EL (cell line): ENCODE results near the gene RHCE.
"Not testable (repeated sequence)": the region's sequence is repeated elsewhere in the genome, so short reads cannot be mapped to it uniquely, and the experiment has no call there.

ENCODE experiments used
- DNase-seq: peaks from one replicate; pipeline ENCODE4 v3.0.0-alpha.2; 2016

Gene RHCE

DNA sequence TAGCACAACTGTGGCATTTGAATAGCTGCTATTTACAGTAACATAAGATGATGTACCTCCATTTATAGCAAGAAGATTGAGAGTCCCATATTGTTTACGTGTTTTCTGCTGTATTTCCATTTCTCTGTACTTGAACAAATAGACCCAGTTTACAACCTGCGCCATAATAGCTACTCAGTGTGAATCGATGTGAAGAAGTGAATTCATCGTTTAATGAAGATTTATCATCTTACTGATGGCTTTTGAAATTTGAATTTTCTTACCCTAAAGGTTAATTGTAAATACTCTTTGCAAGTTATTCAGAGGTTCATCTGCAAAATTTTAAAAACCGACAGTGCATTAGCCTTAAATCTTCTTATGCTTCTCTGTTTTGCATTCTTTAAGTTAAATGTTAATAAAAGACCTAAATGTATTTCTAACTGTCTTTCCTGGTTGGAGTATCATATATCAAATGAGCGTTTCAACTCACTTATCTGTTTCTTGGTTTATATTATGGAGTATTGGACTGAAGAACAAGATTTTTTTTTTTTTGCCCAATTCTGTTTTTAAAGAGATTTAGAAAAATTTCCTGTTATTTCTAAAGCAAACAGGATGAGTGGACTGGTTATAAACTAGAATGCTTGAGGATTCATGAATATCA, 12.2 kb upstream of the RHCE start:
- no peak for DNase-seq

DNA sequence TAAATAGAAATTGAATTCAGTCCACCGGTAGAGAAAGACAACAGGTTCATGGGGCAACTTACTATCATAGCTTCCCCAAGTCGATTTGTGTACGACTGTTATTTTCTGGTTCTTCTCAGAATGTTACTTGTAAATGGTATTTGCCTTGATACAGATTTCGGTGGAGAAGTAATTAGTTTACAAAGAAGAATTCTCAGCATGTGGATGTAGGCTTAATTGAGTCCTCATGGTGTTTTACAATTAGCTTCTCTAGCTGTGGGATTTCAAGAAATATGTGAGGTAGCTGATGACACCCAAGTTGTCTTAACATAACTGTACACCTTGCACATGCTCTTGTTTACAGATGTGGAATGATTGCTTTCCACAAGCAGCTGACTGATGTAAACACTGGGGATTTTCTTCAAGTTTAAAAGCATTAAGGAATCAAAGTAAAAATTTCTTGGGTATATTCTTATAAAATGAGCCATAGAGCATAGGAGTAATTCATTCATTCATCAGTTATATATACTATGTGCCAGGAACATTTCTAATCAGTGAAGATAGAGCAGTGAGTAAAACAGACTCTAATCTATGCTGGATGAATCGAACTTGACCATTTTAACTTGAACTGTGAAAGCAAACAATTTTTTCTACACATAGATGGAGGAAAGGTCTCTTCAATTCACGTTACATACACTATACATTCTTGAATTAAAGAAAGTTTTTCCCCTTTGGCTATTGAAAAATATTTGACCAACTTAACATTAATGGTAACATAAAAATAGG, 11.5 kb upstream of the RHCE start:
- no peak for DNase-seq

DNA sequence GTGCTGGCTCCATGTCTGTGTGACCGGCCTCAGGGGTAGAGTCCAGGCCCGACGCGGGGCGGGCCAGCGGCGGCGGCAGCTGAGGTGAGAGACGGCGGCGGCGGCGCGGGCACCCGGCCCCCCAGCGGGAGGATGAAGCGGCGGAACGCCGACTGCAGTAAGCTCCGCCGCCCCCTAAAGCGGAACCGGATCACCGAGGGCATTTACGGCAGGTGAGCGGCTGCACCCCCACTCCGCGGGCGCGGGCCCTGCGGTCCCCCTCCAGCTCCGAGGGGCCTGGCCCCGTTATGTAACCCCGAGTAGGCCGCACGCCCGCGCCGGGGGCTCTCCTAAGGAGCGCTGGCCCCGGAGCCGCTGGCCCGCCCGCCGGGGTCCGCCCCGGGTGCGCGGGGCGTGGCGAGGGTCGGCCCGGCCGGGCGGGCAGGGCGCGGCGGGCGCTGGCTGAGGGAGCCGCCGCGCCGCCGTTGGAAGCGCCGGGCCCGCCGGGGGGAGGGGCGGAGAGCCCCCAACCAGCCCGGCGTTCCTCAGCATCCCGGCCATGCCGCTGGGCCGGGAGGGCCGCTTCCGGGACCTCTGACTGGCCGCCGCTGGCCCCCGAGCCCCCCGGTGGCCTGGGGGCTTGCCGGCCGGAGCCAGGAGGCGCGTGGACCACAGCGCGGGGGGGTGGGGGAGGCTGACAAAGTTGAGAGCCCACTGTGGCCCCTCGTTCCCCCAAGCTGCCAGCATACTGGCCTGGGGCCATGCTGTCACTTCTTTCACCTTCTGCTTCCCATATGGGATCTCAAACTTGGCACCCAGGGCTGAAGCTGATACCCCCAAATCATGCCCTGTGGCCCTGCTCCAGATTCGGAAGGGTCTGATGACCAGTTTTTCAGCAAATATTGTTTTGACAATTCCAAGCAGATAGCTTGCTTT, 10.6 kb upstream of the RHCE start:
- peak; percentile 18 for DNase-seq

GRCh38 chr1:25430073-25430966, 9.7 kb upstream of the RHCE start, which contains the start of gene MACO1:
TSS of gene MACO1 (plus strand) at chr1:25430897. CDS start at chr1:25431099, 202 bp downstream.
- DNase-seq: peak; percentile 95

- no peak for DNase-seq
Observed at GRCh38 chr1:25428475-25429166, 8.0 kb upstream of the RHCE start.

DNA sequence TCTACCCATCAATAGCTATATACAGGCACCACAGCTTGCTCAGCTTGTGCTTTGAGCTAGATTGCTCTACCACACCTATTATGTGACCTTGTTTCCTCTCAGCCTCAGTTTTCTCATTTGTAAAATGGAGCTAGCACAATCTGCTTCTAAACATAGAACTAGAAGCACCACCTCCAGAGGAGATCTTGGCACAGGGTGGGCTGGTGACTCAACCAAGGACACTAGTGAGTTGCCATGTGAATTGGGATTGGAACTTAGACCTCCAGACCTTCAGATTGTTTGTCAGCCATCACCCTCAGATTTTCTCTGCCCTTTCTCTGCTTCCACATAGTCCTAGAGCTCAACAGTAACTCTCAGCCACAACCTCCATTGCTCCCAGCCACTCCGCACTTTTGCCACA, 7.1 kb upstream of the RHCE start:
- no peak for DNase-seq

DNA sequence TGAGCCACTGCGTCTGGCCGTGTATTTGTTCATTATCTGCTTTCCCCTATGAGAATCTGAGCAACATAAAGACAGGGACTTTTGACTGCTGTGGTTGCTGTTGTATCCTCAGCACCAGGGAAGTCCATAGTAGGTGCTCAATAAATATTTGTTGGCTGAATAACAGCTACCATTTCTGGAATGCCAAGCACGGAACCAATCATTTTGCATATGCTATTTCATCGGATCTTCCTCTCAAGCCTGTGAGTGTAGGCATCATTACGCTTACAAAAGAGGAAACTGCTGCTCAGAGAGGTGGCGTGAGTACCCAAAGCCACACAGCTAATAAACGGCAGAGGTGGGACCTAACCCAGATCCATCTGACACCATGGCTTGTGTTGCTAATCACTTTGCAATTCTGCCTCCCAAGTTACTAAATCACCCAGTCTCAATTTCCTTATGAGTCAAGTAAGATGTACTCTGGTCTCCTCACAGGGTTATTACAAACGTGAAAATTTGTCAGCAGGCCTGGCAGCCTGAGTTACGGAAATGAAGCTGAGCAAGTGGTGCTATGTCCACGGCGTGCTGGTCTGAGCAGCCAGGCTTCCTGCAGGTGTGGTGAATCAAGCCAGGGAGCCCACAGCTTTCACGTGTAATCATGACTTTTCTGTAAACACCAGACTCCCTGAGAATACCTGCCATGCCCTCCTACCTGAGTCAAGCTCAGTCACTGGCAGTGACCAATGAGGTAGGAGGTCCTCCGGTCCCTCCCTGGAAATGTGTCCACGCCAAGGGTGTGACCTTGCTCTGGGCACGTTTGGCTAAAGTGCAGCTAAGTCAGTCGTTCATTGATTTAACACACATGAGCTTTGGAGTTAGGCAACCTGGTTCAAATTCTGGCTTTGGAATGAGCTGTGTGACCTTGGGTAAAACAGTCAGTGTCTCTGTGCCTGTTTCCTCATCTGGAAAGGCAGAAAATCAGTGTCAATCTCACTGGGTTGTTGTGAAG, 4.8 kb upstream of the RHCE start:
- no peak for DNase-seq

- not testable (repeated sequence) for DNase-seq
Observed at GRCh38 chr1:25423206-25423605, 2.6 kb upstream of the RHCE start.

DNA sequence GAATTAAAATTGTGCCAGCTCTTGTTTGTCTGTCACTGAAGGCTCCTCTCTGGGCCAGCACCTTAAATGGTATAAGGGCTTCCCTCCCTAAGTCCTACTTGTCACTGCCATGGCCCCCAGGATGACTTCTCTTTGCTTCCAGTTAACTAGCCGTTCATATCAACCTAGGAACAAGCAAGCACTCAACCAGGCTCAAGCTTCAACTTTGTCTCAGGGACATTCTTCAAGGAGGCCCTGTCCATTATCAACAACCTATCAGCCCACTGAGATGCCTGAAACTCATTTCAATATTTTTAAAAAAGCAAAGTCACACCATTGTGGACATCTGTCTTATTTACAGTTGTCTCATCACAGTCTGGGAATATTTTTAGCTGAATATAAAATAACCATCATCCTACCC, 1.3 kb downstream of the RHCE start:
- not testable (repeated sequence) for DNase-seq

DNA sequence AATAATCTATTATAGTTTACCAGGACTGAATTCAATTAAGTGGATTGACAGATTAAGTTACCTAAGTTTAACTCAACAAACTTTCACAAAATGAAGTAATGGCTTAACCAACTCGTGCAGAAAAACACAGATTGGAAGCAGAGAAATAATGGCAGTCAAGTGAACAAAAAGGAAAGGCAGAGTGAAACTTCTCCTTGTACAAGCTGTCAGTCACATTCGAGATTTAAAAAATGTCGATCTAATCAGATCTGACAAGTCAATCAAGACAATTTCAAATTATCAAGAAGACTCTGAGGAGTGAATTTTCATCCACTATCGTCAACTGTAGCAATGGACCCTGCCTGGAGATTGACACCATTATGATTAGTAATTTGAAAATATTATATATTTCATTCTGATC, 3.3 kb downstream of the RHCE start:
- not testable (repeated sequence) for DNase-seq

DNA sequence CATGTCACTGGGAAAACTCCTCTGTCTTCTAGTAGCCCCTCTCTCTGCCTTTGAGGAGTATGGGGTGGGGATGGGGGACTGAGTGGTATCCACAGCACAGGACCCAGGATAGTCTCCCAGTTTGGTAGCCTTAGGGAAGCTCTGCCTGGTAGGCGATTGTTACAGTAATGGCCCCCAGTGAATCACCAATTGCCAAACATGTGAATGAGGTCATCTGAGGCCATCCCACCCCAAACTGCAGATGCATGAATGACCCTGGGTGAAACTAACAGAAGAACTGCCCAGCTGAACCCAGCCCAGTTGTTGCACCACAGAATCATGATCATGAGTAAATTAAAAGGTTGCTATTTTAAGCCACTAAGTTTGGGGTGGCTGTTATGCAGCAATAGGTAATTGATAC, 6.0 kb downstream of the RHCE start:
- peak; percentile 32 for DNase-seq

DNA sequence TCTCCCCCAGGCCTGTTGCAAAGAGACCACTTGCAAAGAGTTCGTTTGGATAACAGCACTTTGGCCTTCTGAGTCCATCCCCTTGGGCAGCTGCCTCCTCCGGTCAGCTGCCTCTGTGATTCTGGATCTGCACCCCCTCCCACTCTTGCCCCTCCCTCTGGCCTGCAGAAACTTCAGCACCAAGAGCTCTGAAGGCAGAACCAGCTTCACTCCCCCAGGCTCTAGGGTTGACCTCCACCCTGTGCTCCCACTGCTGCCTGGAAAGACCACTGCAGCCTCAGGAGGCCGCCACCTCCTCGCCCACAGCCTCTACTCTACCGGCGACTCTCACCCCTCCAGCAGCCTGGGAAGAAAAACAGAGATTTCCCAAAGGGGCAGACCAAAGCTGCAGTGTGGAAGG, 6.5 kb downstream of the RHCE start:
- not testable (repeated sequence) for DNase-seq

DNA sequence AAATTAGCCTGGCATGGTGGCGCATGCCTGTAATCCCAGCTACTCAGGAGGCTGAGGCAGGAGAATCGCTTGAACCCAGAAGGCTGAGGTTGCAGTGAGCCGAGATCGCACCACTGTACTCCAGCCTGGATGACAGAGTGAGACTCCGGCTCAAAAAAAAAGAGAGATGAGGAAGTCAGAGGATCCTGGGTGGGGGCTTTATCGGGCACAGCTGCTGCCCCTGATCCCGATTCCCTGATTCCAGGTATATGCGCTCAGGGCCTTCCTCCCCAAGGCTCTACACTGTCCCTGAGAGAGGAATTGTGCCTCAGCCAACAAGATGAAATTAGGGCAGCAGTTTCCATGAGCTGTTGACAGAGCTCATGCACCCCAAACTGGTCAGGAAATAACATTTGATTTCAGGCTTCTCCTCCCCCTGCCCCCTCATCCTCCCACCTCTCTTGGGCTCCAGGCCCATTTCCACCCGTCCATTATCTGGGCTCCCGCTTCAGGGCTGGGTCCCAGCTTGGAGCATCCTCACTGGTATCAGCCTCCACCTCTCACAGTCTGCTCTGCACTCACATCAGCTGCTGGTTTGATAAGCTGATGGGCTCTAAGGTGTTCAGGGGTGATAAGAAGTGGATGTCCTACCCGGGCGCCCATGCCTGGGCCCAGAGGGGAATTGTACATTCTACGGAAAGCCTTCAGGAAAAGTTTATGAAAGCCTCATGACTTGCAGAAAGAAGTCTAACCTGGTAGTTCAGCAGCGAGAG, 7.6 kb downstream of the RHCE start:
- DNase-seq: not testable (repeated sequence)

GRCh38 chr1:25409641-25410427, 10.8 kb downstream of the RHCE start:
- DNase-seq: not testable (repeated sequence)

DNA sequence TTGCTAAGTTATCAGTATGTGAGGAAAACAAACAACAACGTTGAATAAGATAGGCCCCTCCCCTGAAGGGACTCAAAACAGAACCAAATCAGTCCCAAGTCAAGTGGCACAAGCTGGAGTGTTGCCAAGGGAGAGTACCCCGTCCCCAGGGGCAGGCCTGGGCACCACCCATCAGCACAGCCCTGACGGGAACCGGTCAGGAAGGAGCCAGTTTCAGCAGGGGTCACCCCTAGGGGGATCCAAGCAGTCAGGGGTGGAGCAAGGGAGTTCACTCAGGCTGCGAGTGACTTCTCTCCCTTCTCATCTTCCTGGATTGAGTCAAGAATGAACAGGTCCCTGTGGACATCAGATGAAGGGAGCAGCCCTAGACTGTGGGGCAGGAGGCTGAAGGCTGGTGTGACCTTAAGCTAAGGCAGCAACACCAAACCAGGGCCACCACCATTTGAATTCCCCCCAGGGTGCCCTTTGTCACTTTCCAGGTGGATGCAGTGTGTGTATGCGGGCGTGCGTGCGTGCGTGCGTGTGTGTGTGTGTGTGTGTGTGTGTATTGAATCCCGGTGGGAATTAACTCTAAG, 14.8 kb downstream of the RHCE start:
- DNase-seq: not testable (repeated sequence)

- DNase-seq: not testable (repeated sequence)
Observed at GRCh38 chr1:25402947-25403803, 17.4 kb downstream of the RHCE start.

DNA sequence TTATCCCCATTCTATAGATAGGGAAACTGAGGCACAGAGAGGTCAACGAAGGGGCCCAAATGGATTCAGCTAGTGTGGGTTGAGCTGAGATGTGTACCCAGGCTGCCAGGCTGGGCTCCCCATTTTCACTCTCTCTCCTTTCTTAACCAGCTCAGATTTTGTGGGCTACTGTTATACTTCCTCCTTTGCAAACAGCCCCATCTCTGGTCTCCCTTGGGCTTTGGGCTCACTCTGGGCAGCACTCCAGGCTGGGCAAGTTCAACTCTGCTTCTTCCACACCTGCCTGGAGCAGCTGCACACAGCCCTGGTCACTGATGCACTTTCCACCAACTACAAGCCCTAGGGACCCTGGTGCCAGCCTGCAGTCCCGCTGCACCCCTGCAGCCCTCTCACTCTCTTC, 22.5 kb downstream of the RHCE start:
- DNase-seq: not testable (repeated sequence)
